ENCODE data around the gene NR1D1.

- TF ChIP-seq CTCF (IDR thresholded peaks at IDR 0.05; ENCODE audit: low read depth, low read length, poor library complexity, severe bottlenecking) (no peak), EZH2phosphoT487 (IDR thresholded peaks at IDR 0.05; ENCODE audit: borderline replicate concordance, low read length) (no peak)
Measured at GRCh38 chr17:40065769-40066510, 34.4 kb downstream of the NR1D1 start.

Data from DOHH2 (cell line).